COLO668 (cell line): ENCODE results near the gene MFAP4.
A peak's percentile ranks its signal among the peaks of the same experiment; 100 is the strongest.
"Not testable (repeated sequence)": the region's sequence is repeated elsewhere in the genome, so short reads cannot be mapped to it uniquely, and the experiment has no call there.

Source experiments
- DNase-seq: peaks from one replicate; lab custom pipeline; 2025; ENCODE audit not compliant: unreplicated experiment; lab: John Stamatoyannopoulos, UW

Gene MFAP4

GRCh38 chr17:19354748-19355147, 32.2 kb downstream of the MFAP4 start:
- no peak for DNase-seq

- DNase-seq = not testable (repeated sequence)
These were observed 33.6 kb downstream of the MFAP4 start for GRCh38 chr17:19353401-19353800.

GRCh38 chr17:19348806-19349205, 38.2 kb downstream of the MFAP4 start:
- no peak for DNase-seq

GRCh38 chr17:19348081-19348650, 38.8 kb downstream of the MFAP4 start:
- DNase-seq = no peak

GRCh38 chr17:19347323-19348080, 39.5 kb downstream of the MFAP4 start:
- no peak for DNase-seq

GRCh38 chr17:19346351-19347255, 40.4 kb downstream of the MFAP4 start:
- DNase-seq = peak; percentile 10

- no peak for DNase-seq
These were observed 41.3 kb downstream of the MFAP4 start for GRCh38 chr17:19345486-19346350.

GRCh38 chr17:19345067-19345460, 41.9 kb downstream of the MFAP4 start:
- no peak for DNase-seq

GRCh38 chr17:19344311-19345066, 42.5 kb downstream of the MFAP4 start:
- DNase-seq = no peak

GRCh38 chr17:19343671-19344151, 43.3 kb downstream of the MFAP4 start:
- no peak for DNase-seq

GRCh38 chr17:19343256-19343630, 43.7 kb downstream of the MFAP4 start:
- DNase-seq = no peak

- no peak for DNase-seq
These were observed 44.3 kb downstream of the MFAP4 start for GRCh38 chr17:19342611-19343255.

- no peak for DNase-seq
These were observed 45.1 kb downstream of the MFAP4 start for GRCh38 chr17:19341641-19342610.

- no peak for DNase-seq
These were observed 45.8 kb downstream of the MFAP4 start for GRCh38 chr17:19341211-19341631.

- DNase-seq = no peak
These were observed 47.6 kb downstream of the MFAP4 start for GRCh38 chr17:19339341-19339815.

- DNase-seq = peak; percentile 38
These were observed 48.7 kb downstream of the MFAP4 start for GRCh38 chr17:19338031-19338990.

GRCh38 chr17:19337712-19338023, 49.3 kb downstream of the MFAP4 start:
- DNase-seq = no peak
